Colonic mucosa (tissue), 4 donors: Measurements from ENCODE around the gene AK8. TPM values are rescaled to one million over a fixed set of nuclear protein-coding genes. Genes with fewer than 3 reads are reported as not detected.

Source experiments
- DNase-seq: peaks from one replicate; pipeline ENCODE4 v3.0.0-alpha.2; 2020
- H3K27ac ChIP-seq: fragments of 200-600 bp; one replicate; pipeline ENCODE4 v1.8.0; 2021
- H3K27me3 ChIP-seq: fragments of 200-600 bp; one replicate; pipeline ENCODE4 v1.8.0; 2021
- H3K36me3 ChIP-seq: fragments of 200-600 bp; one replicate; pipeline ENCODE4 v1.8.0; 2021
- H3K4me1 ChIP-seq: fragments of 200-600 bp; one replicate; pipeline ENCODE4 v1.8.0; 2021; ENCODE audit warnings: mild to moderate bottlenecking
- H3K4me3 ChIP-seq: fragments of 200-600 bp; one replicate; pipeline ENCODE4 v1.8.0; 2021
- H3K9ac ChIP-seq, 2 donors: one replicate each; pipeline ENCODE4 v1.7.0; 2013; ENCODE audit warnings: control low read depth in 2 of 2, low read depth in 2 of 2, low read length in 2 of 2
- H3K9me3 ChIP-seq: fragments of 200-600 bp; one replicate; pipeline ENCODE4 v1.8.0; 2021
- intact Hi-C: fragments of 100-400 bp; cut with DNase I; formaldehyde crosslinking; loops from one replicate; pipeline ENCODE4 v1.14.1; 2022
- total RNA-seq, 2 donors: library from RNA; stranded (reverse); fragmentation: NEBNext Ultra II Directional in 1 of 2; extraction: Animal tissue kit (Norgen Biotek cat#: 25700) in 1 of 2; gene quantifications; one replicate each; pipeline ENCODE4 v1.2.1, GENCODE V29; 2021
- TF ChIP-seq, protein P1 (sequence below): fragments of 200-600 bp; IDR thresholded peaks from one replicate; pipeline ENCODE4 v1.8.0; 2022; ENCODE audit warnings: antibody characterized with exemption, mild to moderate bottlenecking
- donor health status: healthy.
- donor health status: DM: no; HTN: no; CAD: no.
- donor health status: DM: no; HTN: no; CAD: no.

AK8 gene
- total RNA-seq, 2 donors from 2014 or later: 0.16 to 0.59 TPM

DNA sequence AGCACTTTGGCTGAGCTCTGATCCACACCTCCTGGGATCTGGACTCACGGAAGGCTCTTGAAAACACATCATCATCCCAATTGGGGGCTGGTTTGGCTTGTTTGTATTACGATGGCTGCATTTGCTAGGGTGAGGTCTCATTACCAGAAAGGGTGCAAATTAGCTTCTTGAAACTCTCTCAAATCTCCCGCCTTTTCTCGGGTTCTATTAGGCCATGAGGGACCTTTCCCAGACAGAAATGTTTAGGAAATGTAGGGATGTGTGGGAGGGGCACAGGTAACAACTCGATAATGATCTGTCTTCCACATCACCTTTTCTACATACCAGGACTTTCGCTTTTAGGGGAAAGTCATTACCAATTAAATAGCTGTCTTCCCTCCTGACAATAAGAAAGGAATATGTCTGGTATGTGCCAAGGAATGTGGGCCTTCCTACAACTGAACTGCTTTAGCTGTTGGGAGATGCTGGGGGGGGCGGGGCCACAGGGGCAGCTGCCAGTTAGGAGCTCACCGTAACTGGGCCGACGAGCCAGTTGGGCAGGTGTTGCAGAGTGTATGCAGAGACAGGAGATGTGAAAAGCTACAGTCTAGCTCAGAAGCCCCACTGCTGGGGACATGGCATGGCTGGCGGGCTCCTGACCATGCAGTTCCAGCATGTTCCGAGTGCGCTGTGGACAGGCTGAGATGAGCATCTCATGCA is 71.2 kb downstream of the AK8 start:
- Histone ChIP-seq H3K9me3 (no peaks in the 10 kb centered on the region), H3K4me1 (no peaks in the 10 kb centered on the region), H3K36me3 (no peaks in the 10 kb centered on the region), H3K27ac (no peak overlapping the region), H3K9ac (no peak overlapping the region), H3K27me3 (peaks cover 4% of the 10 kb centered on the region), H3K4me3 (no peak overlapping the region)
- no peak for DNase-seq
- intact Hi-C loops: loop anchor here (10.0 kb wide), 1 partner anchor 168 kb away; the partner anchor contains the start of gene GFI1B
- TF ChIP-seq, protein P1, sequence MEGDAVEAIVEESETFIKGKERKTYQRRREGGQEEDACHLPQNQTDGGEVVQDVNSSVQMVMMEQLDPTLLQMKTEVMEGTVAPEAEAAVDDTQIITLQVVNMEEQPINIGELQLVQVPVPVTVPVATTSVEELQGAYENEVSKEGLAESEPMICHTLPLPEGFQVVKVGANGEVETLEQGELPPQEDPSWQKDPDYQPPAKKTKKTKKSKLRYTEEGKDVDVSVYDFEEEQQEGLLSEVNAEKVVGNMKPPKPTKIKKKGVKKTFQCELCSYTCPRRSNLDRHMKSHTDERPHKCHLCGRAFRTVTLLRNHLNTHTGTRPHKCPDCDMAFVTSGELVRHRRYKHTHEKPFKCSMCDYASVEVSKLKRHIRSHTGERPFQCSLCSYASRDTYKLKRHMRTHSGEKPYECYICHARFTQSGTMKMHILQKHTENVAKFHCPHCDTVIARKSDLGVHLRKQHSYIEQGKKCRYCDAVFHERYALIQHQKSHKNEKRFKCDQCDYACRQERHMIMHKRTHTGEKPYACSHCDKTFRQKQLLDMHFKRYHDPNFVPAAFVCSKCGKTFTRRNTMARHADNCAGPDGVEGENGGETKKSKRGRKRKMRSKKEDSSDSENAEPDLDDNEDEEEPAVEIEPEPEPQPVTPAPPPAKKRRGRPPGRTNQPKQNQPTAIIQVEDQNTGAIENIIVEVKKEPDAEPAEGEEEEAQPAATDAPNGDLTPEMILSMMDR: no peak

DNA sequence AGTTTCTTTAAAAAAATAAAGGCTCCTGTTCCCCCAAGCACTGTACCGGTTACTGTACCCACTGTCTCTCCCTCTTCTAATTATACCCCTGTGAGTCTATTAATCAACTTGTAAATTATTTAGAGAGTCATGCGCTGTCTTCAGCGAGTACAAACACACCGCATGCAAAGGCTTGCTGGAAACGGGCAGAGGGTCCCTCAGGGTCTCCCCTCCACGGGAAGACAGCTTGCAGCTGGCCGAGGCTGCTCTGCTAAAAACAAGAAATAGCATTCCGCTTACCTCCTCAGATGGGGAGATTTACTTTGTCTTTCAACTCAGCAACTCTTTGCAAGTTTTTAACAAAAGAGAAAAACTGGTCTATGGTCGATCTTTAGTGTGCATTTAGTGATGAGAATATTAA is 71.8 kb downstream of the AK8 start:
- Histone ChIP-seq H3K4me1 (no peaks in the 10 kb centered on the region), H3K9ac (no peak overlapping the region), H3K4me3 (no peak overlapping the region), H3K27ac (no peak overlapping the region), H3K9me3 (no peaks in the 10 kb centered on the region), H3K36me3 (no peaks in the 10 kb centered on the region), H3K27me3 (peaks cover 4% of the 10 kb centered on the region)
- DNase-seq: no peak
- intact Hi-C loops: loop anchor here (10.0 kb wide), 1 partner anchor 168 kb away; the partner anchor contains the start of gene GFI1B
- TF ChIP-seq, protein P1: no peak

GRCh38 chr9:132804576-132805295 is 73.3 kb downstream of the AK8 start:
- peaks cover 4% of the 10 kb centered on the region for H3K27me3 ChIP-seq
- TF ChIP-seq, protein P1: no peak
- no peak overlapping the region for H3K4me3 ChIP-seq
- H3K27ac ChIP-seq: no peak overlapping the region
- H3K9ac ChIP-seq: no peak overlapping the region
- H3K9me3 ChIP-seq: no peaks in the 10 kb centered on the region
- intact Hi-C loops: loop anchor here (10.0 kb wide), 1 partner anchor 170 kb away; the partner anchor contains the start of gene GFI1B
- peak; percentile 30 for DNase-seq
- H3K4me1 ChIP-seq: no peaks in the 10 kb centered on the region
- H3K36me3 ChIP-seq: no peaks in the 10 kb centered on the region

GRCh38 chr9:132802121-132802795 is 75.8 kb downstream of the AK8 start:
- Histone ChIP-seq H3K4me3 (no peak overlapping the region), H3K27me3 (peaks cover 4% of the 10 kb centered on the region), H3K9ac (no peak overlapping the region), H3K36me3 (no peaks in the 10 kb centered on the region), H3K4me1 (peaks cover 3% of the 10 kb centered on the region), H3K9me3 (no peaks in the 10 kb centered on the region), H3K27ac (no peak overlapping the region)
- TF ChIP-seq, protein P1: no peak
- intact Hi-C loops: loop anchor here (10.0 kb wide), 1 partner anchor 173 kb away; the partner anchor contains the start of gene GFI1B
- DNase-seq: no peak

GRCh38 chr9:132801659-132802058 is 76.4 kb downstream of the AK8 start:
- peaks cover 3% of the 10 kb centered on the region for H3K4me1 ChIP-seq
- no peak overlapping the region for H3K27ac ChIP-seq
- H3K27me3 ChIP-seq: peaks cover 4% of the 10 kb centered on the region
- intact Hi-C loops: loop anchor here (2.0 to 10.0 kb wide), 2 partner anchors 173 to 295 kb away; partner anchors contain the start of gene GFI1B
- H3K36me3 ChIP-seq: no peaks in the 10 kb centered on the region
- DNase-seq: no peak
- H3K9me3 ChIP-seq: no peaks in the 10 kb centered on the region
- H3K9ac ChIP-seq: no peak overlapping the region
- TF ChIP-seq, protein P1: no peak
- H3K4me3 ChIP-seq: no peak overlapping the region
